Endodermal cell (in vitro differentiated cells): Measurements from ENCODE around the gene NUDT22. TPM values are rescaled to one million over a fixed set of nuclear protein-coding genes. Genes with fewer than 3 reads are reported as not detected.

Experiments
- DNase-seq: peaks from one replicate; pipeline ENCODE4 v3.0.0-alpha.2; 2017
- H3K27ac ChIP-seq: 2 replicates; pipeline ENCODE4 v1.5.1; 2013; ENCODE audit warnings: mild to moderate bottlenecking, low read depth, low read length, moderate library complexity
- H3K27me3 ChIP-seq: 2 replicates; pipeline ENCODE4 v1.6.1; 2013; ENCODE audit warnings: mild to moderate bottlenecking, low read length, moderate library complexity; ENCODE audit not compliant: insufficient read depth, control insufficient read depth, poor library complexity, severe bottlenecking
- H3K36me3 ChIP-seq: 2 replicates; pipeline ENCODE4 v1.7.0; 2013; ENCODE audit warnings: mild to moderate bottlenecking, low read length, moderate library complexity; ENCODE audit not compliant: control insufficient read depth, insufficient read depth
- H3K4me1 ChIP-seq: one replicate; pipeline ENCODE4 v1.7.0; 2013; ENCODE audit warnings: low read length; ENCODE audit not compliant: control insufficient read depth, insufficient read depth
- H3K4me3 ChIP-seq: 2 replicates; pipeline ENCODE4 v1.5.1; 2013; ENCODE audit warnings: mild to moderate bottlenecking, low read length, moderate library complexity
- H3K9ac ChIP-seq: 2 replicates; pipeline ENCODE4 v1.6.1; 2013; ENCODE audit warnings: mild to moderate bottlenecking, low read length, moderate library complexity; ENCODE audit not compliant: poor library complexity, severe bottlenecking; ENCODE audit errors: extremely low read depth
- H3K9me3 ChIP-seq: 2 replicates; pipeline ENCODE4 v1.6.1; 2013; ENCODE audit warnings: mild to moderate bottlenecking, low read length, moderate library complexity; ENCODE audit not compliant: control insufficient read depth
- H3K27ac Mint-ChIP-seq: 2 replicates; pipeline ENCODE4 v1.8.0; 2020; ENCODE audit warnings: mixed read lengths
- H3K27me3 Mint-ChIP-seq: 2 replicates; pipeline ENCODE4 v1.8.0; 2021; ENCODE audit warnings: mild to moderate bottlenecking, mixed read lengths; ENCODE audit not compliant: insufficient read depth
- H3K36me3 Mint-ChIP-seq: 2 replicates; pipeline ENCODE4 v1.8.0; 2020; ENCODE audit warnings: low read depth, mixed read lengths
- H3K4me1 Mint-ChIP-seq: 2 replicates; pipeline ENCODE4 v1.8.0; 2020; ENCODE audit warnings: mixed read lengths
- H3K4me3 Mint-ChIP-seq: 2 replicates; pipeline ENCODE4 v1.8.0; 2020; ENCODE audit warnings: mild to moderate bottlenecking, moderate library complexity, mixed read lengths
- H3K9me3 Mint-ChIP-seq: 2 replicates; pipeline ENCODE4 v1.8.0; 2020; ENCODE audit warnings: mild to moderate bottlenecking, mixed read lengths
- CTCF ChIP-seq: fragments of 200-600 bp; sonication (generic); conservative IDR thresholded peaks from 2 replicates; pipeline ENCODE4 v1.5.0; 2021; ENCODE audit warnings: antibody characterized with exemption, mild to moderate bottlenecking
- WGBS, 2 experiments: methylation state at CpG; one replicate each; pipeline versions ENCODE4 v1.1.5 to v1.1.7; 2013; ENCODE audit warnings: missing lambda C conversion rate in 2 of 2, mixed read lengths in 1 of 2; ENCODE audit not compliant: insufficient coverage in 1 of 2, insufficient read length in 1 of 2; 5-methylcytosine and 5-hydroxymethylcytosine counted together
- total RNA-seq, 2 donors: library from RNA; stranded (reverse); fragmentation: NEBNext Ultra II Directional in 1 of 2; extraction: Animal tissue kit (Norgen Biotek cat#: 25700) in 1 of 2; gene quantifications; 2 replicates in 1 of 2; 3 replicates in 1 of 2; pipeline ENCODE4 v1.2.1, GENCODE V29; 2021

NUDT22 gene
- total RNA-seq, 2 donors from 2014 or later: 54.4 to 55.9 TPM

DNA sequence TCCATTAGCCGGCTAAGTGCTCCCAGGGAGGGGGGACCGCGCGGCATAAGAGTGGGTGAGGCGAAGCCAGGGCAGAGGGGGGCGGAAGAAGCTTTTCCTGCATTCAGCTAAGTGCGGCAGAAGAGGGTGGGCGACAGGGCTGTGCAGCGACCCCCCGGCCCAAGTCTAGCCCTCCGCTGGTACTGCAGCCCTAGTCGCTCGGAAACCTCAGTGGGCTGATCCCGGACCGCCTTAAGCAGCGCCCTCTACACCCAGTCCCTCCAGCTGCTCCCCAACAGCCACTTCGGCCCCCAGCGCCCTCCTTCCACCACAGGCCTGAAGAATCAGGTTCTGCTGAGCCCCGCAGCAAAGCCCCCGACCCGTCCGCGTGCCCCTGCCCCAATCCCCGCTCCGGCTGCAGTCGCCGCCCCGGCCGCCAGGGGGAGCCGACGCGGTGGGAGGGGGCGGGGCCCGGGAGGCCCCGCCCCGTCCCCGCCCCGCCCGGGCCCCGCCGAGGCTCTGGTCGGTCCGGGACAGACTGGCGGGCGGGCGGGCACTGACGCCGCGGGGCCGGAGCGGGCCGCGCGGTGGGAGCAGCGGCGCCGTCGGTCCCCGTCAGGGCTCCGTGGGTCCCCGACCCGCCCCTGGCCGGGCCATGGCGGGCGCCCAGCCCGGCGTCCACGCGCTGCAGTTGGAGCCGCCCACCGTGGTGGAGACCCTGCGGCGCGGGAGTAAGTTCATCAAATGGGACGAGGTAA is 25.1 kb downstream of the NUDT22 start, which contains the start of gene PLCB3:
Gene PLCB3, plus strand, starts transcription at position 515 of the 737 bp plus-strand sequence. Its CDS starts 120 bp downstream, at position 635.
- Mint-ChIP-seq H3K27me3 (no peaks in the 10 kb centered on the region), H3K36me3 (peaks cover 9% of the 10 kb centered on the region), H3K9me3 (no peaks in the 10 kb centered on the region), H3K4me1 (peaks cover 29% of the 10 kb centered on the region), H3K27ac (peak within 1 kb of the TSS; percentile 85), H3K4me3 (peak within 1 kb of the TSS; percentile 86)
- peak; percentile 87 for TF ChIP-seq CTCF
- DNase-seq: peak; percentile 91
- Histone ChIP-seq H3K9ac (peak within 1 kb of the TSS; percentile 69), H3K27ac (no peak within 1 kb of the TSS), H3K4me3 (peak within 1 kb of the TSS; percentile 94), H3K36me3 (peaks cover 27% of the 10 kb centered on the region), H3K27me3 (no peaks in the 10 kb centered on the region), H3K9me3 (no peaks in the 10 kb centered on the region), H3K4me1 (peaks cover 11% of the 10 kb centered on the region)
- 1% methylated on average over 40 to 75 of the region's 75 CpGs for WGBS, 2 experiments

DNA sequence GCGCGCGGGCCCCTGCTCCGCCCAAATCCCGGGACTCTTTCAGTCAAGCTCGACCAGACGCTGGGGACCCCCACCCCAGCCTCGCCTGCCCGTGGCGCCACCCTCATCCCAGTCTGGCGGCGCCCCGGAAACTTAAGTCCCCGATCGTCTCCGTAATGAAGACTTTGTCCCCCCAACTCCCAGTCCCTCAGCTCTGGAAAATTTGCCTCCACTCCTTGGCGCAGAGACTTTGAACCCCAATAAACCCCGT is 25.6 kb downstream of the NUDT22 start:
- Mint-ChIP-seq H3K4me3 (peak overlapping the region; percentile 86), H3K9me3 (no peaks in the 10 kb centered on the region), H3K27ac (peak overlapping the region; percentile 85), H3K4me1 (peaks cover 29% of the 10 kb centered on the region), H3K27me3 (no peaks in the 10 kb centered on the region), H3K36me3 (peaks cover 13% of the 10 kb centered on the region)
- Histone ChIP-seq H3K36me3 (peaks cover 32% of the 10 kb centered on the region), H3K27ac (no peak overlapping the region), H3K9ac (peak overlapping the region; percentile 69), H3K9me3 (no peaks in the 10 kb centered on the region), H3K4me1 (peaks cover 11% of the 10 kb centered on the region), H3K4me3 (peak overlapping the region; percentile 94), H3K27me3 (no peaks in the 10 kb centered on the region)
- WGBS, 2 experiments: 0% methylated on average over 16 to 18 of the region's 18 CpGs
- no peak for DNase-seq
- no peak for TF ChIP-seq CTCF

DNA sequence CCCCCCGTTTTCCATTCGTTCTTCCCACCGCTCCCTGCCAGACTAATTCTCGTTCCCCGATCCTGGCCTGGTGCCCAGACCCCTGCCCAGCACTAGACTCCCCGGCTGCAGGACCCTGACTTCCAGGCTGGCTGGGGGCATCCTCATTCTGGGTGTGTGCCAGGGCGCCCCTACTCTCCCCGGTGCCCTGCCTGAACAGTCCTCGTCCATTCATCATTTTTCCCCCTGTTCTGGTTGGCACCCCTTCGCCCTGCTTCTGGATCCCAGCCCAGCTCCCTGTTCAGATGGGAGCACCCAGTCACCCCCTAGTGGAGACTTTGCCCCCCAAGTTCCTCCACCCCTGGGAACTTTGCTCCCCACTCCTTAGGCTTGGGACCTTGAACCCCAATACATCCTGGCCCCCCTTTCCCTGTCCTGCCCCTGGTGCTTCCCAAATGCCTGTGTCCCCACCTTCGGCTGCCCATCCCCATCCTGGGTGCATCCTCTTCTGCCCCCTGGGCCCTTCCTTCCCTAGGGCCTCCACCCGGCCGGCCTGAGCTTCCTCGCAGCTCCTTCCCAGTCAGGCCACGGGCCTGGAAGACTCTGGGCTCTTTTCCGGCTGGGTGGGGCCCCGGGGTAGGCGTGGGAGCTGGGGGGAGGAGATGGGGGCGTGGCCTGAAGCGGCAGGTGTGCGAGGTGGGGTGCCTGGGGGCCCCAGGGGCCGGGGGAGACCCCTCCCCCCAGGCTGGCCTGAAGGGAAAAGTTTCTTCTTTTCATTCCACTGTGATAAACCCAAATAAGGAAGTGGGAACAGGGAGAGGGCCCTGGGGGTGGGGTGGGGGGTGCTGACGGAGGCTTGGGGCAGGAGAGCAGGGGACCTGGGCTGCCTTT is 26.2 kb downstream of the NUDT22 start:
- Mint-ChIP-seq H3K9me3 (no peaks in the 10 kb centered on the region), H3K4me1 (peaks cover 29% of the 10 kb centered on the region)

More for the DNA sequence above, 26.2 kb downstream of the NUDT22 start:
- WGBS, 2 experiments: 6 to 12% methylated on average over 9 to 21 of the region's 23 CpGs
- H3K4me1 ChIP-seq: peaks cover 11% of the 10 kb centered on the region
- peak; percentile 72 for DNase-seq
- Mint-ChIP-seq H3K27ac (peak overlapping the region; percentile 85), H3K4me3 (peak overlapping the region; percentile 86), H3K27me3 (no peaks in the 10 kb centered on the region), H3K36me3 (peaks cover 14% of the 10 kb centered on the region)
- no peak overlapping the region for H3K27ac ChIP-seq
- no peaks in the 10 kb centered on the region for H3K27me3 ChIP-seq
- H3K9ac ChIP-seq: peak overlapping the region; percentile 69
- H3K9me3 ChIP-seq: no peaks in the 10 kb centered on the region
- peak overlapping the region; percentile 94 for H3K4me3 ChIP-seq
- peak; percentile 40 for TF ChIP-seq CTCF
- peaks cover 33% of the 10 kb centered on the region for H3K36me3 ChIP-seq
